Left kidney (tissue), 2 donors: ENCODE data around the gene ZFP92. TPM values are rescaled to one million over a fixed set of nuclear protein-coding genes. Genes with fewer than 3 reads are reported as not detected.

Experiments
- DNase-seq: peaks from one replicate; pipeline ENCODE4 v3.0.0-alpha.2; 2013
- polyA plus RNA-seq: library from polyadenylated mRNA; unstranded; fragments of 120-200 nt; gene quantifications from one replicate; pipeline ENCODE4 v1.2.1, GENCODE V29; 2013; ENCODE audit not compliant: insufficient read length

ZFP92 gene
- polyA plus RNA-seq, 1 donor, result 0.80 TPM

DNA sequence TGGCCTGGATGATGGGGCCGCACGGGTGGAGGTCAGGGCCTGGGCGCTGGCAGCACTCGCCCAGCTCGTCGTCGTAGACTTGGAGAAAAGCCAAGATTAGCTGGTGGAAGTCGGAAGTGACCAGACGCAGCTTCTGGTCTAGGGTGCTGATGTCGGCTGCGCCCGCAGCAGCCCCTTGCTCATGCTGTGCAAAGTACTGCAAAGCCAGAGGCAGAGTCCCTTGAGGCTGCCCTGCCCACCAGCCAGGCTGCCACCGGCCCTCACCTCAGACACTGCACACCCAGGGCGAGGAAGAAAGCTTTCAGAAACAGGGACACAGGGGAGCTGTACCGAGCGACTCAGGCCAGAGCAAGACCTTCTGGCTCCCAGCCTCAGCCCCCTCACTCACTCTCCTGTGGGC, 44.3 kb downstream of the ZFP92 start:
- DNase-seq, result no peak

DNA sequence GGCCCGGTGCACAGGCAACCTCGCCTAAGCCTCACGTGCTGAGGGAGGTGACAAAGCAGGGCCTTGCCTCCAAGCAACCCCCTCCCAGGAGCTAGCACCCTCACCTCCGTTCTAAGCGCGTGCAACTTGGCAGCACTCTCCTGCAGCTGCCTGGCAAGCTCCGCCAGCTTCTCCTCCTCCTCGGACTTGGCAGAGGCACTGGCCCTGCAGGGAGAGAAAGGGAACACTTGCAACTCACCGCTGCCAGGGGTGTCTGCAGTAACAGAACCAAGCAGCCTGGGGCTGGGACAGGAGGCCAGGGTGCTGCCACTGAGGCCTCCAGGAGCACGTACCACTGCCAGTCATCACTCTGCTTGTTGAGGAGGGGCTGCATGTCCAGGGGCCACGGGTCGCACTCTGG, 44.9 kb downstream of the ZFP92 start:
- DNase-seq, result no peak

DNA sequence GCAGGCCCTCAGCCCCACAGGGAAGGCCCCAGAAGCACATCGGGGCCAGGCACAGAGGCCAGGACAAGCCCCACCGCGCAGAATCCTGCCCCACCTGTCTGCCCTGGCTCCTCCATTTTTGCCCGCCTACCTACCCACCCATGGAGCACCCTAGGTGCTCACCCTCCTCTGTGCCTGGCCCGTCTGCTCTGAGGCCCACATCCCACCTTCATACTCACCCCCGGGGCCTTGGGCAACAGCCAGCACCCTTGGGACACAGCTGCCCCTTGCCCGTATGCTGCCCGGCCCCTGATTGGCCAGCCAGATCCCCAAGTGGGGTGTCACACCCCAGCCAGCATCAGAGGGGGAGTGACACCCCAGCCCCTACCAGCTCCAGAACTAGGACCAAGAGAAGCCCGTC, 45.4 kb downstream of the ZFP92 start:
- DNase-seq, result no peak

DNA sequence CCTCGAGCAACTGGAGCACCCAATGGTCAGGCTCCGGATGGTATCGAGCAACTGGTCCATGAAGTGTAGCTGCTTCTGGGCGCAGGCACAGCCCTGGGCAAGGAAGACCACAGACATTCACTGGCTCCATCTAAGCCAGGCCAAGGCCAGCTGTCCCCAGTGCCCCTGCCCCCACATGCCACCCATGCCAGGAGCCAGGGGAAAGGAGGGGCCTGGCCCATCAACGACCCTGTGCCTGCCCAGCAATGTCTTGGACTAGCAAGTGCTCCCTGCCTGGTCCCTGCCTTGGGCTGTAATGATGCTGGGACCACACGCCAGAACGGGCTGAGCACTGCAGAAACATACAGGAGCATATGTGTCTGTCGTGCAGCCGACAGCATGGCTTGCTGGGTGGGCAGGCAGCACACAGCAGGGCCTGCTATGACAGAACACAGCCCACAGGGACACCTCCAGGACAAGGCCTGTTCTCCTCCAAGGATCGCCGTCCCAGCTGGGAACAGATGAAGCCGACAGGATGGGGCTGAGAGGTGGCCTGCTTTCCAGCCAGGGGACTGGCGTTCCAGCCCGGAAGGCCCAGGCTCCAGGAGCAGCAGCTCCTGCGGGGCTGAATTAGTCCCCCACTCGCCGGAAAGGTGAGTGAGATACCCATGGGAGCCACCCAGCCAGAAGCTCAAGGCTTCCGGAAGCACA, 46.0 kb downstream of the ZFP92 start:
- no peak for DNase-seq

DNA sequence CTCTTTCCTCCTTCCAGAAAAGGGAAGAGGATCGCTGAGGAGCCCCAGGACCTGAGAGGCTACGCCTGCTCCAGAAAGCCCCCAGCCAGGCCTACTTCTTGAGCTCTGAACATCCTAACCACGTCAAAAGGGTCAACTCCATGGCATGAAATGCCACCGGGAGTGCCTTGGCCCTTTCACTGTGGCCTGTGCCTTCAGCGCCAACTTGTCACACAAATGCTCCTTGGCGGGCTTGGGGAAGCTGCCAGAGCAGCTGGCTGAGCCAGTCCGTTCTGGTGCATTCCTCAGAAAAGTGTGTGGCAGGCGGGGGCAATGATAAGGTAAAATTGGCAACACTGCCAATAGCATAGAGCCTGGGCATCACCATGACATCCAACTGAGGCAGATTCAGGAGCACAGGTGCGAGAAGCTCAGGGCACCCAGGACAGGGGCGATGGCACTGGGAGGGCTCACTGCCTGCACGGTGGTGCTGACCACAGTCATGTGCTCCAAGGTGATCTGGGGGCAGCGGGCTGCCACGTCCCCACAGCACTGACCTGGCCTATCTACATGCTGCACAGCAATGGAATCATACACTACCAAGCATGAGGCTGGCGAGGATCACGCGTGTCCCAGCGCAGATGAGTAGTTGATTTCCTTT, 46.7 kb downstream of the ZFP92 start:
- DNase-seq, result no peak

DNA sequence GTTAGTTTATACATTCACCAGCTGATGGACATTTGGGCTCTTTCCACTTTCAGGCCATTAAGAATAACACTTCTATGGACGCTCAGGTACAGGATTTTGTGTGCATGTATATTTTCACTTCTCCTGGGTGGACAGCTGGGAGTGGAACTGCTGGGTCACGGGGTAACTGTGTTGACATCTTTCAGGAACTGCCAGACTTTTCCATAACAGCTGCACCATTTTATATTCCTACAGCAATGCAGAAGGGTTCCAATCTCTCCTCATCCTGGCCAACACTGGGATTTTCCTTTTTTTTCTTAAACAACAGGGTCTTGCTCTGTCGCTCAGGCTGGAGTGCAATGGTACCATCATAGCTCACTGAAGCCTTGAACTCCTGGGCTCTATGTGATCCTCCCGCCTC, 47.2 kb downstream of the ZFP92 start:
- DNase-seq, result no peak

DNA sequence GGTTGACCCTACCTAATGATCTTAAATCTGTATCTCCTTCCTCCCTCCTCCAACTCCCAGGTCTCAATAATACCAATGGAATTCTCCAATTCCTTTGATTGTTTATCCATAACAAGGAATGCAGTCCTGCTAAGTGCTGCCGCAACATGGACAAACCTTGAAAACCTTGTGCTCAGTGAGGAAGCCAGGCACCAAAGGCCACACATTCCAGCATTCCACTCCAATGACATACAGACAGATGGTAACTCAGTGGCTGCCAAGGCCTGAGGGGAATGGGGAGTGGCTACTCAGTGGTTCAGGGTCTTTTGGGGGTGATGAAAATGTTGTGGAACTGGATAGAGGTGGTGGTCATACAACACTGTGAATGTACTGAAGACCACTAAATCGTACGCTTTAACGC, 48.7 kb downstream of the ZFP92 start:
- no peak for DNase-seq

DNA sequence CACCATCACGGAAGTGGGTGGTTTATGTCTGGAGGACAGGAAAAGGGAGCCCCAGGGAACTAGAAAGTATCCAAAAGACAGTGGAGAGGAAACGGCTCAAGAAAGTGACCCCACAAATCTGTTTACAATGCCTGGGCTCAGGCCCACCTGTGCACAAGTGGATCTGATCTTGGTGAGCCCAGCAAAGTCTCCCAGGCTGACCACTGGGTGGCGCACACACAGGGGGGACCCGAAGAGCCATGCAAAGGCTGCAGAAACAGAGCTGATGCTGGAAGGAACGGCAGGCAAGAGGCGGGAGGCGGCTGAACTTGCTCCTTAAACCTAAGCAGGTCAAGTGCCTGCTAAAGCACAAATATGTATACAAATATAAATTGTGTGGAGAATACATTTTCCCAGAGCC, 49.6 kb downstream of the ZFP92 start:
- no peak for DNase-seq

Other genes with a start within 250 kb of the ZFP92 start
- not detected for gene MAGEA1, start 232.2 kb upstream of the ZFP92 start, polyA plus RNA-seq
- 0.15 TPM for gene PNMA6F, start 89.7 kb upstream of the ZFP92 start, polyA plus RNA-seq
- gene ZNF275, start 77.3 kb upstream of the ZFP92 start, polyA plus RNA-seq, result 22.0 TPM
- not detected for gene PNMA6E, start 10.1 kb upstream of the ZFP92 start, polyA plus RNA-seq
- gene TREX2, start 34.6 kb downstream of the ZFP92 start, polyA plus RNA-seq, result 0.37 TPM
- 27.5 TPM for gene HAUS7, start 59.1 kb downstream of the ZFP92 start, polyA plus RNA-seq
- 148 TPM for gene BGN, start 83.5 kb downstream of the ZFP92 start, polyA plus RNA-seq
- 0.18 TPM for gene ATP2B3, start 106.2 kb downstream of the ZFP92 start, polyA plus RNA-seq
- gene CCNQ, start 187.7 kb downstream of the ZFP92 start, polyA plus RNA-seq, result 14.7 TPM
- gene DUSP9, start 235.7 kb downstream of the ZFP92 start, polyA plus RNA-seq, result 33.8 TPM